KMS-11 (cell line): ENCODE data around the gene NECAB2.

Source experiments
- H2AFZ ChIP-seq: fragments of 200-600 bp; sonication (generic); 2 replicates; pipeline ENCODE4 v1.6.1; 2016; ENCODE audit warnings: antibody characterized with exemption, mixed run types, low read depth
- H3K27ac ChIP-seq: fragments of 200-600 bp; sonication (generic); 2 replicates; pipeline ENCODE4 v1.6.1; 2016; ENCODE audit warnings: mild to moderate bottlenecking, mixed run types
- H3K27me3 ChIP-seq: fragments of 200-600 bp; sonication (generic); 2 replicates; pipeline ENCODE4 v1.6.1; 2017; ENCODE audit warnings: mild to moderate bottlenecking, low read depth, mixed run types, moderate library complexity; ENCODE audit not compliant: insufficient read depth
- H3K36me3 ChIP-seq: fragments of 200-600 bp; sonication (generic); 2 replicates; pipeline ENCODE4 v1.6.1; 2017; ENCODE audit warnings: mild to moderate bottlenecking, mixed run types; ENCODE audit not compliant: insufficient read depth
- H3K4me1 ChIP-seq: fragments of 200-600 bp; sonication (generic); 2 replicates; pipeline ENCODE4 v1.6.1; 2016; ENCODE audit warnings: mild to moderate bottlenecking, low read depth, mixed run types; ENCODE audit not compliant: poor library complexity, severe bottlenecking
- H3K4me2 ChIP-seq: fragments of 200-600 bp; sonication (generic); 2 replicates; pipeline ENCODE4 v1.7.0; 2016; ENCODE audit warnings: mild to moderate bottlenecking, mixed run types
- H3K4me3 ChIP-seq: fragments of 200-600 bp; sonication (generic); IDR thresholded peaks from 2 replicates; pipeline ENCODE4 v1.6.1; 2017; ENCODE audit warnings: low read depth, low read length, mixed read lengths; ENCODE audit not compliant: insufficient read depth
- H3K79me2 ChIP-seq: fragments of 200-600 bp; sonication (generic); 2 replicates; pipeline ENCODE4 v1.6.1; 2016; ENCODE audit warnings: low read depth, mixed run types; ENCODE audit not compliant: insufficient read depth
- H3K9ac ChIP-seq: fragments of 200-600 bp; sonication (generic); 2 replicates; pipeline ENCODE4 v1.6.1; 2016; ENCODE audit warnings: mild to moderate bottlenecking, mixed run types
- H4K20me1 ChIP-seq: fragments of 200-600 bp; sonication (generic); 2 replicates; pipeline ENCODE4 v1.6.1; 2016; ENCODE audit warnings: mild to moderate bottlenecking, mixed run types; ENCODE audit not compliant: insufficient read depth
- CTCF ChIP-seq: fragments of 200-600 bp; sonication (generic); conservative IDR thresholded peaks from 2 replicates; pipeline ENCODE4 v1.6.1; 2017; ENCODE audit warnings: low read depth, mild to moderate bottlenecking, antibody characterized with exemption, low read length, moderate library complexity, mixed read lengths

The NECAB2 gene

GRCh38 chr16:83932955-83933673 lies 34.9 kb upstream of the NECAB2 start:
- no peak for TF ChIP-seq CTCF
- Histone ChIP-seq H3K4me2 (no peak overlapping the region), H2AFZ (no peak overlapping the region), H3K36me3 (no peaks in the 10 kb centered on the region), H4K20me1 (no peaks in the 10 kb centered on the region), H3K4me1 (no peaks in the 10 kb centered on the region), H3K27me3 (no peaks in the 10 kb centered on the region), H3K9ac (no peak overlapping the region), H3K27ac (no peak overlapping the region), H3K4me3 (no peak overlapping the region), H3K79me2 (no peaks in the 10 kb centered on the region)

GRCh38 chr16:83933885-83934683 lies 34.0 kb upstream of the NECAB2 start:
- no peaks in the 10 kb centered on the region for H3K4me1 ChIP-seq
- H3K9ac ChIP-seq, result no peak overlapping the region
- no peak for TF ChIP-seq CTCF
- no peak overlapping the region for H3K27ac ChIP-seq
- H3K4me2 ChIP-seq, result no peak overlapping the region
- no peaks in the 10 kb centered on the region for H3K27me3 ChIP-seq
- no peaks in the 10 kb centered on the region for H3K79me2 ChIP-seq
- H2AFZ ChIP-seq, result no peak overlapping the region
- H3K4me3 ChIP-seq, result no peak overlapping the region
- no peaks in the 10 kb centered on the region for H4K20me1 ChIP-seq
- H3K36me3 ChIP-seq, result no peaks in the 10 kb centered on the region

- no peak overlapping the region for H3K4me3 ChIP-seq
- H3K4me1 ChIP-seq, result no peaks in the 10 kb centered on the region
- H3K36me3 ChIP-seq, result no peaks in the 10 kb centered on the region
- no peaks in the 10 kb centered on the region for H4K20me1 ChIP-seq
- no peaks in the 10 kb centered on the region for H3K79me2 ChIP-seq
- no peak overlapping the region for H3K9ac ChIP-seq
- no peaks in the 10 kb centered on the region for H3K27me3 ChIP-seq
- H3K27ac ChIP-seq, result no peak overlapping the region
- no peak overlapping the region for H2AFZ ChIP-seq
- H3K4me2 ChIP-seq, result no peak overlapping the region
- TF ChIP-seq CTCF, result no peak
Measured at GRCh38 chr16:83934684-83934977, 33.4 kb upstream of the NECAB2 start.

- no peak overlapping the region for H3K4me2 ChIP-seq
- H3K27ac ChIP-seq, result no peak overlapping the region
Measured at GRCh38 chr16:83935005-83935857, 32.8 kb upstream of the NECAB2 start.

More at GRCh38 chr16:83935005-83935857, 32.8 kb upstream of the NECAB2 start:
- Histone ChIP-seq H3K79me2 (no peaks in the 10 kb centered on the region), H3K4me1 (no peaks in the 10 kb centered on the region), H4K20me1 (no peaks in the 10 kb centered on the region), H3K27me3 (no peaks in the 10 kb centered on the region), H3K9ac (no peak overlapping the region), H2AFZ (no peak overlapping the region), H3K36me3 (no peaks in the 10 kb centered on the region), H3K4me3 (no peak overlapping the region)
- no peak for TF ChIP-seq CTCF
